Activated CD8-positive, alpha-beta memory T cell treated with anti-CD3 and anti-CD28 coated beads, Interleukin-2, amount 50 U/mL, for 1 hour (primary cell): ENCODE measurements around the gene GRIK3.

Source experiments
- DNase-seq: peaks from one replicate; pipeline ENCODE4 v3.0.0-alpha.2; 2020; ENCODE audit errors: extremely low read depth

Gene GRIK3

DNA sequence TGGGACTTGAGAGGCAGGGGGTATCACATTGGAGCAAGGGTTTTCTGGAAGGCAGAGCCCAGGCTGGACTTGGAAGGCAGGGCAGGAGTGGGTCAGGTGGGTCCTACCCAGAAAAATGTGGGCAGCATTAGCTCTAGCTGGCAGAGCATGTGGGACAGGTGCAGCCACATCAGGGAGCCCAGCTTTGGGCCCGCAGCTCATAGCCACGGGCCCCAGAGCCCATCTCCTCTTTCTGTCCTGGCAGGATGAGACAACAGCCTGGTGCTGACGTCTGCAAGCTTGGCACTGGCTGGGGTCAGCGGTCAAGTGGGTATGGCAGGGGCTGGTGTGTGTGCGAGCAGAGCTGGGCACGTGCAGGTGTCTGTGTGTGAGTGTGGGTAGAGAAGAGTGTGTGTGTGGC lies 154.7 kb downstream of the GRIK3 start:
- DNase-seq: no peak

DNA sequence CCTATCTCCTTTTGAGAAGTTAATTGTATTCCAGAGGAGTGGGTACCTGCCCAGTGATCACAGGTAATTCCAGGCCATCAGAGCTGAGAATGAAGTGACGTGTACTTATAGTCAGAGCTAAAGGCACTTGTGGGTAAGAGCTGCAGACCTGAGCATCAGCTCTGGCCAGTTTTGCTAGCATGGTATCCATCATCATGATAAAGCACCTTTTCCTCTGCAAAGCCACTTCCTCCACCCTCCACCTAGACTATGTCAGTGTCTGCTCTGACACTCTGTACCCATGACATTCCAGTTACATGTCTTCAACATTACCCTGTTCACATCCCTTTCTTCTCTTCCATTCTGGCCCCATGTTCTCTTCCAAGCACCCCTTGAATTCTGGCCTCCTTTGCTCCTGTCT lies 157.3 kb downstream of the GRIK3 start:
- DNase-seq: no peak

DNA sequence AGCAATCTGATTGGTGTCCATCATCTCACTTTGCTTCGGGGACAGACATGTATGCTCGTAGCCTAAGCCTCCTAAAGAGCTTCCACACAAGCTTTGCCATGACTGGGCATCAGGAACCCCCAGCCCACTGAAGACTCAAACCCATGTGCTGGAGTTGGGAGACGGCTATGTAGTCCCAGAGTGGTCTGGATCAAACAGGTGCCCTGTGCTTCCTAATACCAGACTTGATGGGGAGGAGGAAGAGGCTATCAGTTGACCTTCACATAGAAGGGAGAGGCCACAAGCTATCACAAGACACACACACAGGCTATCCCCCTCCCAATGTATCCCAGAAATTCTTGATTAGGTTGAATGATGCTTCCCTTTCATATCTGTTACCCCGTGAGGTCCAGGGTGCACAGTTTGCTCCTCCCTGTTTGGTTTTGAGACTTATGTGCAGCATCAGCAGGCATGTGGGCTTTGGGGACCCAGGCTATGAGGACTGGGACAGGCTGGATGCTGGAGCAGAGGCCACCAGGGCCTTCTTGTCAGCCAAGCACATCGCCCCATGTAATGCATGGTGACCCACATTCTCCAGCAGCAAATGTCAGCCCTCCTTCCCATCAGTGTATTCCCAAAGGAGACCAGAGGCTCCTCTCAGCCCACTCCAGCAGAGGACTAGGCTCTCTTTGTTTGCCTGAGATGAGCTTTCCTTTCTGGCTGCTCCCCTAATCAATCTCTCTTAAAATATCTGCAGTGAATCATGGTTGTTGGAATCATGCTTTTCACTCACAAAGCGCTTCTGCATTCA lies 159.8 kb downstream of the GRIK3 start:
- no peak for DNase-seq

DNA sequence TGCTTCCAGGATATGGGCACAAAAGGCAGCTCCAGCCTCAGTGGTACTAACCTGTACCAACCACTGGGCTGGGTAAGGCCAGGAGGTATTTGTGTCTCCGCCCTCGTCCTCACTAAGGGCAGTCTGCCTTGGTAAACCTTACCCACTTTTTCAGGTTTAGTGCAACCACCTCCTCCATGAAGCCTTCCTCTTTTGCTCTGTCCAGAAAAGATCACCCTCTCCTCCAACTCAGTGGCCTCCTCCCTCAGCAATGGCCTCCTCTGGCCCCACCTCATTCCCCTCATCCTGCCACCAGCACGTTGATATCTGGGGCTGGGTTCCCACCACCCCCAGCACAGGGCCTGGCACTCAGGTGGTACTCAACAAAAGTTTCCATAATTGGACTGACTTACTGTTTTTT lies 161.5 kb downstream of the GRIK3 start:
- DNase-seq: no peak

DNA sequence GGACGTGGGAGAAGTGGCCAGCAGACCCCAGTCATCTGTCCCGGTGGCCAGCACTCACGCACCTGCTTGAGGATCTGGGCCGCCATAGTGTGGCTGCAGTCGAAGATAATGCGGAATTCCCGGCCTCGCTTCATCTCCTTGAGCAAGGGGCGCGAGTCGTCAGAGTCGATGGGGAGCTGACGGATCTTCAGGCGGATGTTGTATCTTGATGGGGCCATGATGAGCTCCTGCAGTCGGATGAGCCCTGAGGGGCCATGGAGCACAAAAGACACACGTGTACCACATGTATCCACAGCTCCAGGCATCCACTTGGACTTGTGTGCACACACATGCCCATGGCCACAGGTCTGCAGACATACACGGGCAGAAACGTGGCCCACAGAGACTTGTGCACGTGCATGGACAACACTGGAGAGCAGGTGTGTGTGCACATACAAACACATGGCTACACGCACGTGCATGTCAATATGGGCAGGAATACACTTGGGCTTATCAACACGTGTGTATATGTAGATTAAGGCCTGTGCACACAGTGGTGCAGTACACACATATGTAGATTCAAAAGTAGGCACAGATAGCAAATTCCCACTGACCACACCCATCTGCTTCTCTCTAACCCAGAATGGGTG lies 162.1 kb downstream of the GRIK3 start:
- no peak for DNase-seq

DNA sequence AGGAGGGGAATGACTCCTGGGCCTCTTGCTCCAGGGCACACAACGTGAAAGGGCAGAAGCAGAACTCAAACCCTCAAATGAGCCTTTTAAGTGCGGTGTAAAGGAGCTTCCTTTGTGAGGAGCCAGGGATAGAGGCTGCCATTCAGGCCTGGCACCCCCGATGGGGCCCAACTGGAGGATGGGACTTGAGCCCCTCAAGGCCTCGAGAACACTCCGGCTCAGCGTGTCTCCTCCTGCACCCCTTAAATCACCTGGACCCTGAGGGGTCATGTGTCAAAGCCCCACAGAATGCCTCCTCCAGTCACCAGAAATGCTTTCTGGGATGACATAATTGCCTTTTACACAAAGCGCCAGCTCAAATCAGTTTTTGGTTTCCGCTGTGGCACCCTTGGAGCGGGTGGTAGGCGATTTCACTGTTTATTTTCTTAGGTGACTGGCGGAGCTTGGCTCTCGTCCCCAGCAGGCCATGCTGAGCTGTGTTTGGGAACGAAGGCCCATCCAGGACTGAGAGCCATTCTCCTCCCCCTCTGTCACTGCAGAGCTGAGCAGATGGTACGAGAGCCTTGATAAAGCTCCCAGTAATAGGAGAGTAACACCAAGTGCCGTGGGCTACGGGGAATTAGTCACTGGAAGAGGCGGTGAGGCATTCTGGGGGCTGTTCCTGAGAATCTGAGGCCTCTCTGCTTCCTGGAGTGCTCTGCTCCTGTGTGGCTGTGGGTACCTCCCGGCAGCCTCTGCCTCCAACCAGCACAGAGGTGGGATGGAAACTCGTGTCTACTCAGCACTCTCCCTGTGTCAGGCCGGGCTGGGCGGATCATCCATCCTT lies 163.0 kb downstream of the GRIK3 start:
- no peak for DNase-seq

DNA sequence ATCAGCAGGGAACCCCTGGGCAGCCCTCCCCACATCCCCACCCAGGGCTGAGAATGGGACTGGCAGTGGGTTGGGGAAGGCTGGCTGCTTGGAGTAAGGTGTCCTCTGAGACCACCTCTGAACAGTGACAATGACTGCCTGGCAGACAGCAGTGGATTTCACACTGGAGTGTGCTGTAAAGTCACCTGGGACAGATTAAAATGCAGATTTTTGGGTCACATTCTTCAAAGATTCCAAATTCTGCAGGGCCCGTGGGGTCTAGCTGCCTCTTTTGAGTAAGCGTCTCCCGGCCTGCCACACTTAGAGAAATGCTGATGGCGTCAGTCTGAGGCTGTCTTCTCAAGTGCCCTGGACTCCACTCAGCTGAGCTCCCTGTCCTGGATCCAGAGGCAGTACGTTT lies 164.5 kb downstream of the GRIK3 start:
- no peak for DNase-seq

DNA sequence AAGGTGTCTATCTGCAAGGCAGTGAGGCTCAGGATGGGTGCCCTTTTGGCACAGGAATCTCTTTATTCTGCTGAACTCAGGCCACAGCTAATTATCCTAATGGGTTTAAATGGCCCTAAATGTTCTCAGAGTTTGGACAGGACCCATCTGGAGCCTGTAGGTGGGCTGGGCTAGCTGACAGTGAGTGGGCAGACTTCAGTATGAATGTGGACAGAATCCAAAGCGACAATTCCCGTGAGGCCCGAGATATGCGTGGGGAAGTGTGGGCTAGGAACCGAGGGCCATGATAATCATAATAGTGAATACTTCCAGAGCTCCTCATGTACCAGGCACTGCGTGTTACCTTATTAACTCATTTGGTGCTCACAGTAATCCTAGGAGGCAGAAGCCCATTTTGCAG lies 165.3 kb downstream of the GRIK3 start:
- no peak for DNase-seq

DNA sequence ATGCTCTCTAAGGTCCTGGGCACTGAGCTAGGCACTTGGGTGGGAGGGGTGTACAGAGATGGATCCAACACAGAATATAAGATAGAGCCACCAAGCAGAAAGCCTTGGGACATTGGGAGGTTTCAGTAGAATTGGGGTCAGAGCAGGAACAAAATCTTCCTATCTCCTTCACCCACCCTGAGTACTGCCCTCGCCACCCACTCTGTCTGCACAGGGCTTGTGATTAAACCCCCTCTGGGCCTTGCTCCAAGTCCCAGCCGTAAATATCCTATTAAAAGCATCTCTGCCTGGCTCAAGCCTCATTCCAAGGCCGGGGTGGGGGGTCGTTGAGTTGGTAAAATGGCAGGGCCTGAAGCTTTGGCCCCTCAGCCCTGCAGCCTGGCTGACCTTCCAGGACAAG lies 166.7 kb downstream of the GRIK3 start:
- no peak for DNase-seq

DNA sequence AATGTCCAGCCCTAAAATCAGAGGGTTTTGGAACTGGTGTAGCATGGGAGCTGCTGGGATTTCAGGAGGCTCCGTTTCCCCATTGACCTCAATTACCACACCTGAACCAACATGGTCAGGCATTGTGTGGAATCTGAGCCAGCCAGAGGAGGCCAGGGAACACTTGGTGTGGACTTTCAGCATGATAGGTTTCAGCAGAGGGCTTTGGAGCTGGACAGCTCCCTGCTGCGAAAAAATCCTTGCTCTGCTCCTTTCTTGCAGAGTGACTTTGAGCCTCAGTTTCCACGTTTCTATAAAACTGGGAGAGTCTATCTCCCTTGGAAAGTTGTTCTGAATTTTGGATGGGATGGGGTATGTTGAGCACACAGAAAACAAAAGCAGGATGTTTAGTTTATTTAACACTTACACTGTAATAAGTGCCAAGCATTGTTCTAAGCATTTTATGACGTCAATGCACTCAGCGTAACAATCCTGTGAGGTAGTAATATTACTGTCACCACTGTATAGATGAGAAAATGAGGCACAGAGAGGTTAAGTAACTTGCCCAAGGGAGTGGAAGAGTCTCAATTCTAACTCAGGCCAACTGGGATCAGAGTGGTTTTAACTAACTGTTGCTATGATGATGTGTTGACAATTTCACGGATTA lies 168.0 kb downstream of the GRIK3 start:
- DNase-seq: no peak

DNA sequence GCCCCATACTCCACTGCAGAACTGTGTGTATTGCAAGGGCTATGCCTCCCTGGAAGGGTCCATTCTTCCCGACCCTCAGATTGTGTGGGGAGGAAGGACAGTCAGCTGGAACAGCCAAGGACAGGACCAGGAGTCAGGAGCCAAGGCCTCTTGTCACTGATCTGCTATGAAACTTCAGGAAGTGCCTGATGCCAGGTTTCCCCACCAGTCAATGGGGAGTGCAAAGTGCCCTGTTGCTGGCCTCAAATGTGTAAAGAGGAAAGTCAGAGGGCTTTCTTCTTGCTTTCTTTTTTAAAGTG lies 168.8 kb downstream of the GRIK3 start:
- DNase-seq: no peak

DNA sequence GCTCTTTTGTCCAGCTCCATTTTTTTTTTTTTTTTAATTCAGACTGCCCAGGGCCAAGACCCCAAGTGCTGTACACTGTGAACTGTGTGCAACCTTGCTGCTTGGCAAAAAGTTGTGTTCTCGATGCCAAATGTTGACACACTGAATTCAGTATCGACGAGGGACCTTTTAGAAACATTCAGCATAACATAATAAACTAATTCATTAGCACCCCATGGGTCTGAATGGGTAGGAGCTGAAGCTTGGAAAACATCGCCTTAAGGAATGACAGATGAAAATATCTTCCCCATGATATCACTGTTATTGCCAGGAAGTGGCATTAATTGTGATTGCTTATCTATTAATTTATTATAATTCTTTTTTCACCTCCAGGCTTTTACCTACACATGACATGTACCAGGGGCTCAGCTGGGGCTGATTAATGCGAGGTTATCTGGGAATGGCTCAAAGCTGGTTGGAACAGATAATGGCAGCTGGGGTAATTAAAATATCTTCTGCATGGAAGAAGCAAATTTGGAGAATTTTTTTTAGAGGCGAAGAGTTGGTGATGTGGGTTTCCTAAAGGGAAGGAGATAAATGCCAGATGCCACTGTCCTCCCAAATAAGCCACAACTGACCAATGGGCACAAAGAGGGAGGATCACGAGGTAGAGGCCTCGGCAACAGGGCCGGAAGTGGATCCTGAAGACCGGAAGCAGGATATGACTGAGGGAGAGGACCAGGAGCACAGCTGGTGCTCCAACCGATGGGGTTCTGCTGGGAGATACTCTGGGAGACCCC lies 169.3 kb downstream of the GRIK3 start:
- no peak for DNase-seq

DNA sequence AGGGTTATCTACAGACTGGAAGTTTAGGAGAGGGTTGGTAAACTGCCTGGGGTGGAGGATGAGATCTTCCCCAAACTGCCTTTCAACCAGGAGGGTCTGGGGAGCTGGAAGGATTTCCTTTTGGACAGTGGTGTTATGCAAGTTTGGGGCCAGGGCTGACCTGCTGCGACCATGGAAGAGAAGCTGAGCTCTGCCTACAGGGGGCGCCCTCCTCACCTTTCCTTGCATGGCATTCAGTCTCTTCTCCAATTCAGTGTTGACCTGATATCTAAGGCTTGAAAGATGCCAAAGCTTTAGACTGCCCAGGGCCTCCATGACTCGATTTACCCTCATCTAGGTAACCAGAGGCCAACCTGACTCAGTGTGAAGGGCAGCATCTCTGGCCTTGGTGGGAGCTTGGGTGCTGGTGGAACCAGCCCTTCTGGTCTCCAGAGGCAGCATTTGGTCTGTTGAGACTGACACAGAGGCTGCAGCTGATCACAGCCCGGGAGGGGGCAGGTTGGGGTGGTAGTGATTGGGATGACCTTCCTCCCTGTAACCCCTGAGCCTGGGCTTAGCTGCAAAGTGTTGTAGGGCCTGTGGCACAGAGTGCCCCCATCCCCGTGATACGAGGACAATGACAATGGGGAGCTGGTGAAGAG lies 170.0 kb downstream of the GRIK3 start:
- no peak for DNase-seq

DNA sequence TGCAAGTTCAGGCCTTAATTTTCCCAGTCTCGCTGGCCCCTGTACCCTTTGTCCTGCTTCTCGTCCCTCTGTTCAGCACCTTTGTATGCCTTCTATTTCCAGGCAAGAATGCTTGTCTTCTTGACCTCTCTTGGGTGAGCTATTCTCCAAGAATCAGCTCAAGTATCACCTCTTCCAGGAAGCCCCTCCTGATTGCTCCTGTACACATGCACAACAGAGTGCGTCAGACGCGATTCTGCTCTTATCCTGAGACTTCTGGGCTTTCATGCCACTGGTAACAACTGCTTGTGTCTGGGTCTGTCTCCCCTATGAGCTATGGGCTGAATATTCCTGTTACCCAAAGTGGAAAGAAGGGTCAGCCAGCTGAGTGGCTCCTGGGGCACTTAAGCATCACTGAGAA lies 170.8 kb downstream of the GRIK3 start:
- no peak for DNase-seq

DNA sequence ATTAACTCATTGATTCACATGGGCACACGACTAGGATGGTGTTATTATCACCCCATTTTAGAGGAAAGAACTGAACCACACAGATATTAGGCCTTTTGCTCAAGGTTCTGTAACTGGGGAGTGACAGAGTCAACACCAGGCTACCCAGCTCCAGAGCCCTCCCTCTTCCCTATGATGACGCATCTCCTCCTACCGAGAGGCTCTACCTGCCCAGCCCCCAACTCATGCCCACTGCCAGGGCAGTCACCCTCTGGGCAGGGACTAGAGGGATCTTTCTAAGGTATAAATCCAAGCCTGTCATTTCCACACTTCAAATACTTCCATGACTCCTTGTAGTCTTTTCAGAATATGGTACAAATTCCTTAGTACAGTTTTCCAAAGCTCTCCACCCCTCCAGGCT lies 171.3 kb downstream of the GRIK3 start:
- no peak for DNase-seq

DNA sequence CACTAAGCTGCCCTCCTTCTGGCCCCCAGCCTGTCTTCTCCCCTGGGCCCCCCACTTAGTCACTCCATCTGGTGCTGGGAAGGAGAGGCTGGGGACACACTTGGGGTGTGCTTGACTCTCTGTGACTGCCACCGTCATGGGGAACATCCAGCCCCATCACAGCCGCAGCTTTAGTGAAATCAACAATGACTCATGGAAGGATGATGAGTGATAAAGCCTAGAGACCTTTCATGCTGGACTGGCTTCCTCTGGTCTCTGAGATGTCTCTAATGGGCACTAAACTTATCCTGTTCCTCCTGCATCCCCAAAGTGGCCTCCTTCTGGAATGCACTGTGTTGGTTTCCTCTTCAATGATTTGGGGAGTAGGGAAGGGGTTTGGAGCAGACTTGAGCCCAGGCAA lies 172.9 kb downstream of the GRIK3 start:
- no peak for DNase-seq

DNA sequence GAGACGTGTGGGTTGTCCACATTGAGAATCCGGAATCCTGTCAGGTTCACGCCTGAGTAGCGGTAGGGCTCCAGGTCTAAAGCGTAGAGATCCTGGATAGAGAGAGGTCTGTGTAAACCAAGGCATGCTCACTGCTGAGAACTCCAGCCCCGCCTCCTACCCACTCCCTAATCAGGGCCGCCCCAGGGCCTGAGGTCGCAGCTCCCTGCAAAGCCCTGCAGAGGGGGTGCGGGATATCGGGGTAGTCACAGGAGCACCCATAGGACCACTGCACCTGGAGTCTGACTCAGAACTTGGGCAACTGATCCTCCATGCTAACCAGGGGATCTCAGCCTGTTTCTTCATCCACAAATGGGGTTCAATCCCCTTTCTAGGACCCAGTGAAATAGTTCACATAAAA lies 174.4 kb downstream of the GRIK3 start:
- DNase-seq: no peak

DNA sequence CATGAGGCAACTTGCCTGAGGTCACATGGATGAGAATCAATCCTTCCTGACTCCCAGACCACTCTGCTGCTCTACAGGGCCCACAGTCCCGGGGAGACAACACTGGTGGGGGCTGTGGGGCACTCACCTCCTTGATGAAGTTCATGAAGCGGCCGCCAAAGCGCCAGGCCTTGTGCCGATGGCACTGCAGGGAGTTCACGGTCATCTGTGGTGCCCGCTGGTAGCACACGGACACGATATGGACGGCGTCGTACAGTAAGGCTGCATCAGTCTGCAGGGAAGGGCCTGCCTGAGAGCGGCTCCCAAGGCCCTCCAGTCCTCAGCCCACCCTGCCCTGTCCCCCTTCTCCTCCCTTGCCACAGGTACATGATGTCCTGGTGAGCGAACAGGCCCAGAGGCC lies 175.3 kb downstream of the GRIK3 start:
- DNase-seq: no peak

DNA sequence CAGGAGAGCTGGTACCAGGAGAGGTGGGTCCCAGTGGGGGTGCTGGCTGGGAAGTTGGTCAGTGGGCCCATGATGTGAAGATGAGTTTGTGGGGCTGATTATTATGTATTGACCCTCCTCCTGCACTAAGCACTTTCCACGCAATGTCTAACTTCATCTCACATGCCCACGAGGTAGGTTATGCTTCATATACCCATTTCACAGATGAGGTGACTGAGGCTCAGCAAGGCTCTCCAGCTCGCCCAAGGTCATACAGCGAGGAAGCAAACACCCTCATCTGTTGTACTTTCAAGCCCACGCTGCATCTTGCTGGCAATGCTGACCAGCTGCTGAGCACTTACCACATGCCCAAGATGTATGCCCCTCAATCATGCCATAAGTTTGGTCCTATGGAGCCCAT lies 175.8 kb downstream of the GRIK3 start:
- no peak for DNase-seq

DNA sequence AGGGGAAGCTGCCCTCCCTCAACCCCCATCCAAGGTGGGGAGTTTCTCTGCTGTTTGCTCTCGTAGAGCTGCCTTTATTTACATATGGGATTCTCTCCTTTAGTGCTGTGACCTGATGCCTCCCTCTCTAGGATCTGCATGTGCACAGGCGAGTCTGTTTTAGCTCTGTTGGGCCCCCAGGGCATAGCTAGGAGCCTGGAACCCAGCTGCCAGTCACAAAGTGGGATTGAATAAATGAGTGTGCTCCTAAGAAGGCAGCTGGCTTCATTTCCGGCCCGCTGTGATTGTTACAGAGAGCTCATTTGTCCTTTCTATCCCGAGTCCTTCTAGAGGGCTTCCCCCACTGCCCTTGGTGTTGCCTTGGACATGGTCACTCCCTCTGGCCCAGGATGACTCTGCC lies 176.6 kb downstream of the GRIK3 start:
- DNase-seq: no peak
